ENCODE results near the gene FASTKD2.
"Not testable (repeated sequence)": the region's sequence is repeated elsewhere in the genome, so short reads cannot be mapped to it uniquely, and the experiment has no call there.

The FASTKD2 gene

GRCh38 chr2:206792645-206793044 is 27.2 kb downstream of the FASTKD2 start:
- no peak for DNase-seq

GRCh38 chr2:206797376-206797775 is 32.0 kb downstream of the FASTKD2 start:
- no peak for DNase-seq

GRCh38 chr2:206798000-206798399 is 32.6 kb downstream of the FASTKD2 start:
- DNase-seq, result no peak

- DNase-seq, result no peak
Observed at GRCh38 chr2:206799083-206799482, 33.7 kb downstream of the FASTKD2 start.

- peak; percentile 66 for DNase-seq
Observed at GRCh38 chr2:206800506-206801417, 35.4 kb downstream of the FASTKD2 start.

GRCh38 chr2:206801418-206802189 is 36.2 kb downstream of the FASTKD2 start:
- DNase-seq, result no peak

- DNase-seq, result no peak
Observed at GRCh38 chr2:206802654-206803514, 37.5 kb downstream of the FASTKD2 start.

- no peak for DNase-seq
Observed at GRCh38 chr2:206804326-206804725, 38.9 kb downstream of the FASTKD2 start.

- DNase-seq, result no peak
Observed at GRCh38 chr2:206805887-206806607, 40.6 kb downstream of the FASTKD2 start.

GRCh38 chr2:206807624-206808023 is 42.2 kb downstream of the FASTKD2 start:
- DNase-seq, result not testable (repeated sequence)

- not testable (repeated sequence) for DNase-seq
Observed at GRCh38 chr2:206812471-206812870, 47.1 kb downstream of the FASTKD2 start.

- DNase-seq, result no peak
Observed at GRCh38 chr2:206814498-206814897, 49.1 kb downstream of the FASTKD2 start.

- no peak for DNase-seq
Observed at GRCh38 chr2:206820807-206821206, 55.4 kb downstream of the FASTKD2 start.

GRCh38 chr2:206823178-206823577 is 57.8 kb downstream of the FASTKD2 start:
- DNase-seq, result no peak

GRCh38 chr2:206824087-206824618 is 58.7 kb downstream of the FASTKD2 start:
- no peak for DNase-seq

GRCh38 chr2:206824993-206825392 is 59.6 kb downstream of the FASTKD2 start:
- DNase-seq, result no peak

GRCh38 chr2:206831442-206831995 is 66.1 kb downstream of the FASTKD2 start:
- DNase-seq, result no peak

- DNase-seq, result no peak
Observed at GRCh38 chr2:206832873-206833272, 67.5 kb downstream of the FASTKD2 start.

GRCh38 chr2:206833291-206833690 is 67.9 kb downstream of the FASTKD2 start:
- no peak for DNase-seq

- DNase-seq, result no peak
Observed at GRCh38 chr2:206836722-206837121, 71.3 kb downstream of the FASTKD2 start.

GRCh38 chr2:206837775-206838174 is 72.4 kb downstream of the FASTKD2 start:
- DNase-seq, result no peak

GRCh38 chr2:206838690-206839089 is 73.3 kb downstream of the FASTKD2 start:
- DNase-seq, result no peak
